ENCODE data around the gene PPP3CA.

DNA sequence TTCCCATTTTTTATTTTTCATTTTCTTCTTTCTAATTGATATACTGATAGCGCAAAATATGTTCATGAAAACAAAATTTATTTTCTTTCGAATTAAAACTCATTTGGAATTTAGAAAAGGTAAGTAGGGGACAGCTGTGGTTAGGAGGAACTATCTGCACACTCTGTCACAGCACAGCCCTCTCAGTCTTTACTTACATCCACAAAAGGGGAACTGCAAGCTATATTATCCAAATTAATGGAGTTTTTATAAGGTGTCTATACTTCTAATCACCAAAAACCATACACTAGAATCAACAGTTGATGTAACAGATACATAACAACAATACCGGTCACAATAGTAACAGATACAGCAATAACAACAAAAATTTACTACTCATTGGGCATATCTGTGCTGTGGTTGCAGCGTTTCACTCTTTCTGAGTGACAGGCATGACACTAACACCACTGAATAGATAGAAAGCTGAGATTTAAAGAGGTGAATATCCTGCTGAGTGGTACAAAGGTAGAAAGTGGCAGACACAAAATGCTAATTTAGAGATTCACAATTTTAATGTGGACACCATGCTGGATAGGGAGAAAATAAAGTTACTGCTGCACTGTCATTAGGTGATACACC is 160.7 kb downstream of the PPP3CA start:
- no peak for TF ChIP-seq EZH2phosphoT487 (IDR thresholded peaks at IDR 0.05; ENCODE audit: insufficient read depth, low read depth)
- TF ChIP-seq EZH2 (IDR thresholded peaks at IDR 0.05; ENCODE audit: insufficient read depth, poor library complexity, severe bottlenecking) = no peak
